ENCODE results near the gene RAB25.

RAB25 gene

GRCh38 chr1:156053768-156054499 is 7.0 kb upstream of the RAB25 start, which contains the start of gene UBQLN4:
UBQLN4 (minus strand) TSS chr1:156053798; CDS start chr1:156053701, 97 bp downstream.
- TF ChIP-seq, protein P1, sequence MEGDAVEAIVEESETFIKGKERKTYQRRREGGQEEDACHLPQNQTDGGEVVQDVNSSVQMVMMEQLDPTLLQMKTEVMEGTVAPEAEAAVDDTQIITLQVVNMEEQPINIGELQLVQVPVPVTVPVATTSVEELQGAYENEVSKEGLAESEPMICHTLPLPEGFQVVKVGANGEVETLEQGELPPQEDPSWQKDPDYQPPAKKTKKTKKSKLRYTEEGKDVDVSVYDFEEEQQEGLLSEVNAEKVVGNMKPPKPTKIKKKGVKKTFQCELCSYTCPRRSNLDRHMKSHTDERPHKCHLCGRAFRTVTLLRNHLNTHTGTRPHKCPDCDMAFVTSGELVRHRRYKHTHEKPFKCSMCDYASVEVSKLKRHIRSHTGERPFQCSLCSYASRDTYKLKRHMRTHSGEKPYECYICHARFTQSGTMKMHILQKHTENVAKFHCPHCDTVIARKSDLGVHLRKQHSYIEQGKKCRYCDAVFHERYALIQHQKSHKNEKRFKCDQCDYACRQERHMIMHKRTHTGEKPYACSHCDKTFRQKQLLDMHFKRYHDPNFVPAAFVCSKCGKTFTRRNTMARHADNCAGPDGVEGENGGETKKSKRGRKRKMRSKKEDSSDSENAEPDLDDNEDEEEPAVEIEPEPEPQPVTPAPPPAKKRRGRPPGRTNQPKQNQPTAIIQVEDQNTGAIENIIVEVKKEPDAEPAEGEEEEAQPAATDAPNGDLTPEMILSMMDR (IDR thresholded peaks at IDR 0.05; ENCODE audit: control extremely low read depth, extremely low read depth, low read depth, missing control alignments) = peak; percentile 70
- POLR2A ChIA-PET = no interaction called here
- DNase-seq (ENCODE audit: extremely low spot score) = peak; percentile 94
- CTCF ChIA-PET = interaction anchor here (0.9 to 2.4 kb wide), 9 partner anchors 10 to 113 kb away, joined by 3 to 17 read pairs (median 5); partner anchors contain the start of gene SSR2

DNA sequence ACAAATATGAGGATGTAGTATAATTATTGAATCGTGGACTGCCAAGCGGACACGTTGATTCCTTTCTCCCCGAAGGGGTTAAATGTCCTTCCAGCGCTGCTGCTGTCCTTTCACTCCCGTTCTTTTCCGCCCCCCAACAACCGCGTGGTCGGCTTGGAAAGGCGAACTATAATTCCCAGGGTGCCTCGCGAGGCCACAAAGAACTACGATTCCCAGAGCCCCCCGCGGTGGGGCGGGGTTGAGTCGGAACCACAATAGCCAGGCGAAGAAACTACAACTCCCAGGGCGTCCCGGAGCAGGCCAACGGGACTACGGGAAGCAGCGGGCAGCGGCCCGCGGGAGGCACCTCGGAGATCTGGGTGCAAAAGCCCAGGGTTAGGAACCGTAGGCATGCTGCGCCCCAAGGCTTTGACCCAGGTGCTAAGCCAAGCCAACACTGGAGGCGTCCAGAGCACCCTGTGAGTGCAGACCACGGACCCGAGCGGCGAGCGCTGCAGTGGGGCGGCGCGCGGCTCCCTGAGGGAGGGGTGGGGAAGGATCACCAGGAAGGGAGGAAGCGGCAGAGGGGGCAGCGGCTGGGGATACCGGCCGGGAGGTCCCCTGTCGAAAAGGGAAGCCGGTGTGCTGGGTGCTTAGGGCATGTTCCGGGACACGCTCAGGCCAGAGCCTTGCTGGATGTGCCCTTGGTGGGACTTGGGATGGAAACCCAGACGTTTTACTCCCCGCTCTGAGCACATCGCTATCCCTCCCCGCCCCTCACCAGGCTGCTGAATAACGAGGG is 6.3 kb upstream of the RAB25 start, which contains the start of gene LAMTOR2:
Gene LAMTOR2, plus strand, starts transcription at position 283 of the 781 bp plus-strand sequence. Its CDS starts 108 bp downstream, at position 391.
- POLR2A ChIA-PET = no interaction called here
- peak; percentile 94 for DNase-seq (ENCODE audit: extremely low spot score)
- TF ChIP-seq, protein P1 (IDR thresholded peaks at IDR 0.05; ENCODE audit: control extremely low read depth, extremely low read depth, low read depth, missing control alignments) = no peak
- CTCF ChIA-PET = interaction anchor here (1.5 to 2.4 kb wide), 4 partner anchors 11 to 34 kb away, joined by 4 to 17 read pairs (median 6); partner anchors contain the start of gene SSR2

DNA sequence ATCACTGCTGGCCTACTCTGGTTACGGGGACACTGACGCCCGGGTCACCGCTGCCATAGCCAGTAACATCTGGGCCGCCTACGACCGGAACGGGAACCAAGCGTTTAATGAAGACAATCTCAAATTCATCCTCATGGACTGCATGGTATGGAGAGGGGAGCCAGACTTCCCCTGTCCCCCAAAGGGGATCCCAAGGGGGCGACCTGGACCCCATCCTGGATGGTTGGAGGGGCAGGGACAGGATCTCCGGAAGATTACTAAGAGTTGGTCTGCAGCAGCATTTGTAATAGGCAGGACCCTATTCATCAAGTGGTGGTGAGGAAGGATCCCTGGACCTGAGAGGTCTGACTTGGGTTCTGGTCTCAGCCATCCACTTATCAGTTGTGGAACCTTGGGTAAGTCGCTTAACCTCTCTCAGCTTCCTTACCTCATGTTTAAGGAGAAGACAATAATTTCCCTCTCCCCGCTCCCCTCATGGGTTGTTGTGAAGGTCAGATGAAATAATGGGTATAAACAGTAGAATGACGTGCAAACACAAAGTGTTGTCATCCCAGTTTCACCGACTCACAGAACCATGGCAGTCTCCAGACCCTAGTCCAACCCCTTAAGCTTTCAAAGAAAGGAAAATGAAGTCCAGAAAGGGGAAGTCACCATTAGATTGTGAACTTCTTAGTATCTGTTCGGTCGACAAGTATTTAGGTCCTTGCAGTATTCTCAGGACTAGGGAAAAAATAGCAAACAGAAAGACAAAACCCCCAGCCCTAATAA is 5.5 kb upstream of the RAB25 start:
- TF ChIP-seq, protein P1 (IDR thresholded peaks at IDR 0.05; ENCODE audit: control extremely low read depth, extremely low read depth, low read depth, missing control alignments) = no peak
- ChIA-PET CTCF (interaction anchor here (1.0 kb wide), 2 partner anchors 11 to 30 kb away, joined by 3 read pairs; no protein-coding TSS in a partner anchor), POLR2A (no interaction called here)
- no peak for DNase-seq (ENCODE audit: extremely low spot score)

- ChIA-PET CTCF (interaction anchor here (1.0 to 2.0 kb wide), 4 partner anchors 9 to 31 kb away, joined by 3 to 11 read pairs (median 4); no protein-coding TSS in a partner anchor), POLR2A (no interaction called here)
- TF ChIP-seq, protein P1 (IDR thresholded peaks at IDR 0.05; ENCODE audit: control extremely low read depth, extremely low read depth, low read depth, missing control alignments) = no peak
- no peak for DNase-seq (ENCODE audit: extremely low spot score)
These were observed 4.6 kb upstream of the RAB25 start for GRCh38 chr1:156056326-156056849.

- CTCF ChIA-PET = interaction anchor here (1.2 kb wide), 2 partner anchors 30 to 124 kb away, joined by 3 read pairs; no protein-coding TSS in a partner anchor
- TF ChIP-seq, protein P1 (IDR thresholded peaks at IDR 0.05; ENCODE audit: control extremely low read depth, extremely low read depth, low read depth, missing control alignments) = no peak
These were observed 1.2 kb downstream of the RAB25 start for GRCh38 chr1:156062189-156062588.

More at GRCh38 chr1:156062189-156062588, 1.2 kb downstream of the RAB25 start:
- POLR2A ChIA-PET = no interaction called here
- no peak for DNase-seq (ENCODE audit: extremely low spot score)
